SU-DHL-6 (cell line): Measurements from ENCODE around the gene EZH1.

ENCODE experiments used
- H2AFZ ChIP-seq: fragments of 200-600 bp; sonication (generic); 2 replicates; pipeline ENCODE4 v1.6.1; 2014; ENCODE audit warnings: low read depth, mild to moderate bottlenecking, moderate library complexity, mixed read lengths, antibody characterized with exemption, low read length; ENCODE audit not compliant: severe bottlenecking
- H3F3A ChIP-seq: fragments of 200-600 bp; shearing (Covaris generic); 2 replicates; pipeline ENCODE4 v1.6.0; 2016; ENCODE audit warnings: antibody characterized with exemption, mild to moderate bottlenecking; ENCODE audit not compliant: insufficient read depth
- H3K27ac ChIP-seq: fragments of 200-600 bp; sonication (generic); 2 replicates; pipeline ENCODE4 v1.5.1; 2016; ENCODE audit warnings: low read depth, mild to moderate bottlenecking, low read length, moderate library complexity, mixed read lengths
- H3K27me3 ChIP-seq: fragments of 200-600 bp; sonication (generic), shearing (Covaris generic); 2 replicates; pipeline ENCODE4 v1.6.0; 2014; ENCODE audit warnings: mild to moderate bottlenecking, low read length
- H3K36me3 ChIP-seq: fragments of 200-600 bp; sonication (generic); 2 replicates; pipeline ENCODE4 v1.6.1; 2014; ENCODE audit warnings: mild to moderate bottlenecking, low read length, mixed read lengths
- H3K4me2 ChIP-seq: fragments of 300-600, 200-600 bp; shearing (Covaris generic), sonication (generic); 2 replicates; pipeline ENCODE4 v1.6.0; 2014; ENCODE audit warnings: low read length, low read depth, mild to moderate bottlenecking; ENCODE audit not compliant: poor library complexity, severe bottlenecking
- H3K4me3 ChIP-seq: fragments of 200-600 bp; sonication (generic); 2 replicates; pipeline ENCODE4 v1.5.1; 2014; ENCODE audit warnings: antibody characterized with exemption, low read length, mild to moderate bottlenecking, mixed read lengths; ENCODE audit not compliant: insufficient read depth, poor library complexity, severe bottlenecking
- H3K79me2 ChIP-seq: fragments of 200-600 bp; sonication (generic); 2 replicates; pipeline ENCODE4 v1.6.1; 2014; ENCODE audit warnings: mild to moderate bottlenecking, low read length, moderate library complexity; ENCODE audit not compliant: insufficient read depth
- H3K9ac ChIP-seq: fragments of 200-600 bp; sonication (generic); 2 replicates; pipeline ENCODE4 v1.7.0; 2014; ENCODE audit warnings: mild to moderate bottlenecking, low read length
- H3K9me2 ChIP-seq: fragments of 200-600 bp; sonication (generic); replicated peaks from 2 replicates; pipeline ENCODE4 v1.6.1; 2014; ENCODE audit warnings: low read length; ENCODE audit not compliant: insufficient read depth
- H3K9me3 ChIP-seq: fragments of 200-600 bp; sonication (generic); 2 replicates; pipeline ENCODE4 v1.6.1; 2014; ENCODE audit warnings: low read length, mixed read lengths; ENCODE audit not compliant: insufficient read depth
- H4K20me1 ChIP-seq: fragments of 200-600 bp; sonication (generic); 2 replicates; pipeline ENCODE4 v1.6.1; 2014; ENCODE audit warnings: low read depth, mild to moderate bottlenecking, antibody characterized with exemption, low read length, moderate library complexity, mixed read lengths
- CTCF ChIP-seq: fragments of 200-600 bp; sonication (generic); IDR thresholded peaks from one replicate; pipeline ENCODE4 v1.5.1; 2017; ENCODE audit warnings: antibody characterized with exemption, mild to moderate bottlenecking, low read length, moderate library complexity; ENCODE audit not compliant: insufficient read depth, poor library complexity, severe bottlenecking
- EZH2phosphoT487 ChIP-seq: fragments of 200-600 bp; sonication (generic), shearing (Covaris generic); conservative IDR thresholded peaks from 2 replicates; pipeline ENCODE4 v1.6.1; 2018; ENCODE audit warnings: mild to moderate bottlenecking, antibody characterized with exemption, low read length, moderate library complexity, mixed read lengths

The EZH1 gene

GRCh38 chr17:42779304-42779935, 34.6 kb upstream of the EZH1 start:
- Histone ChIP-seq H3K9ac (no peak overlapping the region), H3K4me2 (no peak overlapping the region), H3F3A (0 out of 2 replicates have a peak, but pooled peaks cover 3% of the 10 kb centered on the region), H3K4me3 (no peak overlapping the region), H3K27me3 (no peaks in the 10 kb centered on the region), H3K9me2 (no peaks in the 10 kb centered on the region), H3K36me3 (peaks cover 4% of the 10 kb centered on the region), H2AFZ (no peak overlapping the region), H3K9me3 (no peaks in the 10 kb centered on the region), H3K79me2 (0 out of 2 replicates have a peak, but pooled peaks cover under 1% of the 10 kb centered on the region), H4K20me1 (no peaks in the 10 kb centered on the region), H3K27ac (no peak overlapping the region)
- no peak for TF ChIP-seq EZH2phosphoT487
- no peak for TF ChIP-seq CTCF

GRCh38 chr17:42778570-42778969, 33.7 kb upstream of the EZH1 start:
- Histone ChIP-seq H4K20me1 (no peaks in the 10 kb centered on the region), H3F3A (0 out of 2 replicates have a peak, but pooled peaks cover 3% of the 10 kb centered on the region), H3K27ac (no peak overlapping the region), H3K9me2 (no peaks in the 10 kb centered on the region), H3K79me2 (0 out of 2 replicates have a peak, but pooled peaks cover 7% of the 10 kb centered on the region), H3K27me3 (no peaks in the 10 kb centered on the region), H3K9ac (no peak overlapping the region), H3K4me2 (no peak overlapping the region), H3K36me3 (peaks cover 4% of the 10 kb centered on the region), H3K9me3 (no peaks in the 10 kb centered on the region), H2AFZ (no peak overlapping the region), H3K4me3 (no peak overlapping the region)
- TF ChIP-seq EZH2phosphoT487: no peak
- no peak for TF ChIP-seq CTCF

- Histone ChIP-seq H3K9ac (no peak overlapping the region), H3K9me2 (no peaks in the 10 kb centered on the region), H3K27me3 (no peaks in the 10 kb centered on the region), H3K27ac (no peak overlapping the region), H3K4me3 (no peak overlapping the region), H3K9me3 (no peaks in the 10 kb centered on the region), H3F3A (0 out of 2 replicates have a peak, but pooled peaks cover 3% of the 10 kb centered on the region), H4K20me1 (no peaks in the 10 kb centered on the region), H3K4me2 (no peak overlapping the region), H3K36me3 (peaks cover 4% of the 10 kb centered on the region), H2AFZ (no peak overlapping the region), H3K79me2 (0 out of 2 replicates have a peak, but pooled peaks cover 10% of the 10 kb centered on the region)
- TF ChIP-seq CTCF: no peak
- no peak for TF ChIP-seq EZH2phosphoT487
These were observed 30.8 kb upstream of the EZH1 start for GRCh38 chr17:42775534-42776098.
